IMR-90 (cell line): Measurements from ENCODE around the gene ICAM4.

Source experiments
- CEBPB ChIP-seq: IDR thresholded peaks from 2 replicates; pipeline ENCODE4 v1.6.1; 2012; ENCODE audit warnings: low read depth, low read length, improper control_type of control experiment
- CHD1 ChIP-seq: IDR thresholded peaks from 2 replicates; pipeline ENCODE4 v1.6.1; 2012; ENCODE audit warnings: low read depth, low read length, improper control_type of control experiment
- FOS ChIP-seq: fragments of 150-350 bp; IDR thresholded peaks from 2 replicates; pipeline ENCODE4 v1.6.1; 2016; ENCODE audit warnings: low read depth, low read length
- MAFK ChIP-seq: IDR thresholded peaks from 2 replicates; pipeline ENCODE4 v1.6.1; 2012; ENCODE audit warnings: low read depth, low read length, improper control_type of control experiment
- MAZ ChIP-seq: IDR thresholded peaks from 2 replicates; pipeline ENCODE4 v1.6.1; 2012; ENCODE audit warnings: low read depth, mild to moderate bottlenecking, low read length, improper control_type of control experiment, moderate library complexity, borderline replicate concordance
- POLR2A ChIP-seq: IDR thresholded peaks from 2 replicates; pipeline ENCODE4 v1.6.1; 2012; ENCODE audit warnings: mild to moderate bottlenecking, low read depth, low read length
- RAD21 ChIP-seq: IDR thresholded peaks from 2 replicates; pipeline ENCODE4 v1.6.1; 2012; ENCODE audit warnings: low read length, improper control_type of control experiment
- RCOR1 ChIP-seq: IDR thresholded peaks from 2 replicates; pipeline ENCODE4 v1.6.1; 2012; ENCODE audit warnings: mild to moderate bottlenecking, low read length, improper control_type of control experiment; ENCODE audit not compliant: insufficient replicate concordance
- RFX5 ChIP-seq: IDR thresholded peaks from 2 replicates; pipeline ENCODE4 v1.8.0; 2012; ENCODE audit warnings: low read depth, mild to moderate bottlenecking, low read length, moderate library complexity
- SMC3 ChIP-seq: fragments of 150-350 bp; IDR thresholded peaks from 2 replicates; pipeline ENCODE4 v1.6.1; 2016; ENCODE audit warnings: low read depth, mild to moderate bottlenecking, antibody characterized with exemption, low read length, moderate library complexity
- USF2 ChIP-seq: fragments of 150-350 bp; IDR thresholded peaks from 2 replicates; pipeline ENCODE4 v1.6.1; 2017; ENCODE audit warnings: mild to moderate bottlenecking, antibody characterized with exemption, low read length, low read depth
- TF ChIP-seq, protein P1 (sequence below): conservative IDR thresholded peaks from 2 replicates; pipeline ENCODE4 v1.5.1; 2012; ENCODE audit warnings: mild to moderate bottlenecking, low read depth, low read length, improper control_type of control experiment
- TF ChIP-seq, protein P2 (sequence below): fragments of 150-350 bp; IDR thresholded peaks from 2 replicates; pipeline ENCODE4 v1.6.1; 2016; ENCODE audit warnings: low read depth, mild to moderate bottlenecking, low read length, moderate library complexity, borderline replicate concordance

DNA sequence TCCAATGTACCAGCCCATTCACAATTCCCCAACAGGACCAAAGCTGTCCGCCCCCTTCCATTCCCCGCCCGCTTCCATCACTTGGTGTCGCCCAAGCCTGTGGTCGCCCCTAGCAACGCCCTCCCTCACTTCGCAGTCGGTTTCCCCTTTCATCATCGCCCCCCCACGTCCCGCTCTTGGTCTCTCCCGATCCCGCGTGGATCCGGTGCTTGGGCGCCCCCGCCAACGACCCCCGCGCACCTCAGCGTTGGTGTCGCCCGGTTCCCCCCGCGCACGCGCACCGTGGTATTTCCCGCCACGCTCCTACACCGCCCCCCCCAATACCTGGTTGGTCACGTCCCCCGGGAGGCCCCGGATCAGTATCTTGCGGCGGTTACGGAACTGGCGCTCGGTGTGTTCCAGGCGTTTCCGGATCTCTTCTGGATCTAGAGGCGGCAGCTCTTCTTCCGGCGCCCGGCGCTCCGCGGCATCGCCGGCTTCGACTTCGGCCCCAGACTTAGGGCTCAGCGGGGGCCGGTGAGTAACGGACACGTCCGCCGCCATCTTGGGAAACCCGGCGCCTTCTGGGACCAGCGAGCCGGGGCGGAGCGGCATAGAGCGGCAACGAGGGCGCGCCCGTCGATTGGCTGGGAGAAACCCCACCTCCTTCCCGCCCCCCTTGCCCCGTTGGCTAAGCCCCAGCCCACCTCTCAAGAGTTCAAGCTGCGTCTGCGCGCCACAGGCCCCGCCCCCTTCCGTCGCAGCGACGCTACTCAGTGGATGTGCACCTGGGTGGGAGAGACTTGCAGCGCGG lies 46.4 kb downstream of the ICAM4 start, which contains the start of gene RAVER1:
- TF ChIP-seq POLR2A (peak; percentile 96), CEBPB (0 out of 2 replicates have a peak, but pooled peaks have one; percentile 36), RAD21 (no peak), FOS (no peak), RFX5 (no peak), CHD1 (peak; percentile 99; the same call in 1 of the 2 replicates), MAFK (no peak), MAZ (peak; percentile 76; the same call in 1 of the 2 replicates), RCOR1 (no peak), SMC3 (no peak), USF2 (no peak)
- TF ChIP-seq, protein P1, sequence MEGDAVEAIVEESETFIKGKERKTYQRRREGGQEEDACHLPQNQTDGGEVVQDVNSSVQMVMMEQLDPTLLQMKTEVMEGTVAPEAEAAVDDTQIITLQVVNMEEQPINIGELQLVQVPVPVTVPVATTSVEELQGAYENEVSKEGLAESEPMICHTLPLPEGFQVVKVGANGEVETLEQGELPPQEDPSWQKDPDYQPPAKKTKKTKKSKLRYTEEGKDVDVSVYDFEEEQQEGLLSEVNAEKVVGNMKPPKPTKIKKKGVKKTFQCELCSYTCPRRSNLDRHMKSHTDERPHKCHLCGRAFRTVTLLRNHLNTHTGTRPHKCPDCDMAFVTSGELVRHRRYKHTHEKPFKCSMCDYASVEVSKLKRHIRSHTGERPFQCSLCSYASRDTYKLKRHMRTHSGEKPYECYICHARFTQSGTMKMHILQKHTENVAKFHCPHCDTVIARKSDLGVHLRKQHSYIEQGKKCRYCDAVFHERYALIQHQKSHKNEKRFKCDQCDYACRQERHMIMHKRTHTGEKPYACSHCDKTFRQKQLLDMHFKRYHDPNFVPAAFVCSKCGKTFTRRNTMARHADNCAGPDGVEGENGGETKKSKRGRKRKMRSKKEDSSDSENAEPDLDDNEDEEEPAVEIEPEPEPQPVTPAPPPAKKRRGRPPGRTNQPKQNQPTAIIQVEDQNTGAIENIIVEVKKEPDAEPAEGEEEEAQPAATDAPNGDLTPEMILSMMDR, result no peak
- TF ChIP-seq, protein P2, sequence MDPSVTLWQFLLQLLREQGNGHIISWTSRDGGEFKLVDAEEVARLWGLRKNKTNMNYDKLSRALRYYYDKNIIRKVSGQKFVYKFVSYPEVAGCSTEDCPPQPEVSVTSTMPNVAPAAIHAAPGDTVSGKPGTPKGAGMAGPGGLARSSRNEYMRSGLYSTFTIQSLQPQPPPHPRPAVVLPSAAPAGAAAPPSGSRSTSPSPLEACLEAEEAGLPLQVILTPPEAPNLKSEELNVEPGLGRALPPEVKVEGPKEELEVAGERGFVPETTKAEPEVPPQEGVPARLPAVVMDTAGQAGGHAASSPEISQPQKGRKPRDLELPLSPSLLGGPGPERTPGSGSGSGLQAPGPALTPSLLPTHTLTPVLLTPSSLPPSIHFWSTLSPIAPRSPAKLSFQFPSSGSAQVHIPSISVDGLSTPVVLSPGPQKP, result no peak
